Ishikawa (cell line): ENCODE results near the gene TRIM44.

Source experiments
- CEBPB ChIP-seq: IDR thresholded peaks from 2 replicates; pipeline ENCODE4 v1.6.1; 2012
- CREB1 ChIP-seq: IDR thresholded peaks from 2 replicates; pipeline ENCODE4 v1.6.1; 2012; ENCODE audit warnings: low read depth
- EGR1 ChIP-seq: IDR thresholded peaks from 2 replicates; pipeline ENCODE4 v1.6.1; 2012
- EP300 ChIP-seq: IDR thresholded peaks from 2 replicates; pipeline ENCODE4 v1.6.1; 2012; ENCODE audit warnings: borderline replicate concordance
- FOXM1 ChIP-seq: IDR thresholded peaks from 2 replicates; pipeline ENCODE4 v1.6.1; 2012; ENCODE audit warnings: low read depth, borderline replicate concordance
- NFIC ChIP-seq: IDR thresholded peaks from 2 replicates; pipeline ENCODE4 v1.6.1; 2012
- RAD21 ChIP-seq: IDR thresholded peaks from 2 replicates; pipeline ENCODE4 v1.6.1; 2012; ENCODE audit warnings: low read depth
- TAF1 ChIP-seq: IDR thresholded peaks from 2 replicates; pipeline ENCODE4 v1.6.1; 2012; ENCODE audit warnings: low read depth, mild to moderate bottlenecking
- TCF12 ChIP-seq: IDR thresholded peaks from 2 replicates; pipeline ENCODE4 v1.6.1; 2012; ENCODE audit warnings: low read depth
- TEAD4 ChIP-seq: IDR thresholded peaks from 2 replicates; pipeline ENCODE4 v1.6.1; 2012
- YY1 ChIP-seq: IDR thresholded peaks from 2 replicates; pipeline ENCODE4 v1.6.1; 2012; ENCODE audit warnings: low read depth
- ZBTB7A ChIP-seq: IDR thresholded peaks from 2 replicates; pipeline ENCODE4 v1.6.1; 2012; ENCODE audit warnings: low read depth
- TF ChIP-seq, protein P1 (sequence below): IDR thresholded peaks from 2 replicates; pipeline ENCODE4 v1.6.1; 2012
- TF ChIP-seq, protein P2 (sequence below): IDR thresholded peaks from 2 replicates; pipeline ENCODE4 v1.6.1; 2012; ENCODE audit warnings: low read depth, mild to moderate bottlenecking
- TF ChIP-seq, protein P3 (sequence below): IDR thresholded peaks from 2 replicates; pipeline ENCODE4 v1.6.1; 2012

Gene TRIM44

DNA sequence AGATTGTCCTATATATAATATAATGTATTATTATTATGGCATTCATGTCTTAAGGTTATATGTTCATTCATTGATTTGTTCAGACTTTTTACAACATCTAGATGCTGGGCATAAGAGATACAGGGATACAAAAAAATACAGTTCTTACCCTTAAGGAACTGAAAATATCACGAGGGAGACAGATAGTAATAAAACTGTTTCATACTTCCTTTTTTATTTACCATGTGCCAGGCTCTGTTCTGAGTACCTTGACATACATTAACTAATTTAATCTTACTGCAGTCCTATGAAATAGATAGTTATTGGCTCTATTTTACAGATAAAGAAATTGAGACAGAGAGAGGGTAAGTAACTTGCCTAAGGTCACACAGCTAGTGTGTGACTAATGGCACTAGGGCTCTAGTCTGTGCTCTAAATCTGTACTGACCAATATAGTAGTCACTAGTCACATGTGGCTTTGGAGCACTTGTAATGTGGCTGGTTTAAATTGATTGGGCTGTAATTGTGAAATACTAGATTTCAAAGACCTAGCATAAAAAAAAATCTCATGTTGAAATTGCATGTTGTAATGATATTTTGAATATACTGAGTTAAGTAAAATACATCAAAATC, 21.3 kb downstream of the TRIM44 start:
- TF ChIP-seq TCF12 (no peak), TAF1 (no peak), CREB1 (no peak), NFIC (no peak), RAD21 (no peak)
- TF ChIP-seq, protein P1, sequence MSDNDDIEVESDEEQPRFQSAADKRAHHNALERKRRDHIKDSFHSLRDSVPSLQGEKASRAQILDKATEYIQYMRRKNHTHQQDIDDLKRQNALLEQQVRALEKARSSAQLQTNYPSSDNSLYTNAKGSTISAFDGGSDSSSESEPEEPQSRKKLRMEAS = no peak

DNA sequence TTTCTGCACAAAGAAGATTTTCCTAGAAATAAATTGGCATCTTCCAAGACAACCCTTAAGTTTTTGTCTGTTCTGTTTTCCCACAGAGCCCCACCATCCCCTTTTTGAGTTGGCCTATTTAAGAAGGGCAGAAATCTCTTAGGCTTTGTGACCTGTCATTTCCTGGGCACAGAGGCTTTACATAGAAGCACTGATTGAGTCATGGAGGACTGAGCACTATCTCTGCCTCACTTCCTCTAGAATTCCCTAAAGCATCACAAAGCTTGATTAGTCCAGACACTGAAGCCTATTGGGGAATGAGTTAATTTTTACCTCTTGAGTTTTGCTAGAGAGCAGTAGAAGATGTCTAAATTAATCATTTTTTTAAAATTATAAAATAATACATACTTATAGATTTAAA, 25.4 kb downstream of the TRIM44 start:
- TF ChIP-seq, protein P2, sequence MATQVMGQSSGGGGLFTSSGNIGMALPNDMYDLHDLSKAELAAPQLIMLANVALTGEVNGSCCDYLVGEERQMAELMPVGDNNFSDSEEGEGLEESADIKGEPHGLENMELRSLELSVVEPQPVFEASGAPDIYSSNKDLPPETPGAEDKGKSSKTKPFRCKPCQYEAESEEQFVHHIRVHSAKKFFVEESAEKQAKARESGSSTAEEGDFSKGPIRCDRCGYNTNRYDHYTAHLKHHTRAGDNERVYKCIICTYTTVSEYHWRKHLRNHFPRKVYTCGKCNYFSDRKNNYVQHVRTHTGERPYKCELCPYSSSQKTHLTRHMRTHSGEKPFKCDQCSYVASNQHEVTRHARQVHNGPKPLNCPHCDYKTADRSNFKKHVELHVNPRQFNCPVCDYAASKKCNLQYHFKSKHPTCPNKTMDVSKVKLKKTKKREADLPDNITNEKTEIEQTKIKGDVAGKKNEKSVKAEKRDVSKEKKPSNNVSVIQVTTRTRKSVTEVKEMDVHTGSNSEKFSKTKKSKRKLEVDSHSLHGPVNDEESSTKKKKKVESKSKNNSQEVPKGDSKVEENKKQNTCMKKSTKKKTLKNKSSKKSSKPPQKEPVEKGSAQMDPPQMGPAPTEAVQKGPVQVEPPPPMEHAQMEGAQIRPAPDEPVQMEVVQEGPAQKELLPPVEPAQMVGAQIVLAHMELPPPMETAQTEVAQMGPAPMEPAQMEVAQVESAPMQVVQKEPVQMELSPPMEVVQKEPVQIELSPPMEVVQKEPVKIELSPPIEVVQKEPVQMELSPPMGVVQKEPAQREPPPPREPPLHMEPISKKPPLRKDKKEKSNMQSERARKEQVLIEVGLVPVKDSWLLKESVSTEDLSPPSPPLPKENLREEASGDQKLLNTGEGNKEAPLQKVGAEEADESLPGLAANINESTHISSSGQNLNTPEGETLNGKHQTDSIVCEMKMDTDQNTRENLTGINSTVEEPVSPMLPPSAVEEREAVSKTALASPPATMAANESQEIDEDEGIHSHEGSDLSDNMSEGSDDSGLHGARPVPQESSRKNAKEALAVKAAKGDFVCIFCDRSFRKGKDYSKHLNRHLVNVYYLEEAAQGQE = no peak
- TF ChIP-seq ZBTB7A (no peak), CREB1 (no peak), TCF12 (no peak), RAD21 (no peak), TAF1 (no peak), EP300 (no peak), TEAD4 (no peak), YY1 (no peak), EGR1 (no peak), NFIC (no peak), CEBPB (no peak), FOXM1 (no peak)
- TF ChIP-seq, protein P1 = no peak
- TF ChIP-seq, protein P3, sequence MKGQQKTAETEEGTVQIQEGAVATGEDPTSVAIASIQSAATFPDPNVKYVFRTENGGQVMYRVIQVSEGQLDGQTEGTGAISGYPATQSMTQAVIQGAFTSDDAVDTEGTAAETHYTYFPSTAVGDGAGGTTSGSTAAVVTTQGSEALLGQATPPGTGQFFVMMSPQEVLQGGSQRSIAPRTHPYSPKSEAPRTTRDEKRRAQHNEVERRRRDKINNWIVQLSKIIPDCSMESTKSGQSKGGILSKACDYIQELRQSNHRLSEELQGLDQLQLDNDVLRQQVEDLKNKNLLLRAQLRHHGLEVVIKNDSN = no peak

DNA sequence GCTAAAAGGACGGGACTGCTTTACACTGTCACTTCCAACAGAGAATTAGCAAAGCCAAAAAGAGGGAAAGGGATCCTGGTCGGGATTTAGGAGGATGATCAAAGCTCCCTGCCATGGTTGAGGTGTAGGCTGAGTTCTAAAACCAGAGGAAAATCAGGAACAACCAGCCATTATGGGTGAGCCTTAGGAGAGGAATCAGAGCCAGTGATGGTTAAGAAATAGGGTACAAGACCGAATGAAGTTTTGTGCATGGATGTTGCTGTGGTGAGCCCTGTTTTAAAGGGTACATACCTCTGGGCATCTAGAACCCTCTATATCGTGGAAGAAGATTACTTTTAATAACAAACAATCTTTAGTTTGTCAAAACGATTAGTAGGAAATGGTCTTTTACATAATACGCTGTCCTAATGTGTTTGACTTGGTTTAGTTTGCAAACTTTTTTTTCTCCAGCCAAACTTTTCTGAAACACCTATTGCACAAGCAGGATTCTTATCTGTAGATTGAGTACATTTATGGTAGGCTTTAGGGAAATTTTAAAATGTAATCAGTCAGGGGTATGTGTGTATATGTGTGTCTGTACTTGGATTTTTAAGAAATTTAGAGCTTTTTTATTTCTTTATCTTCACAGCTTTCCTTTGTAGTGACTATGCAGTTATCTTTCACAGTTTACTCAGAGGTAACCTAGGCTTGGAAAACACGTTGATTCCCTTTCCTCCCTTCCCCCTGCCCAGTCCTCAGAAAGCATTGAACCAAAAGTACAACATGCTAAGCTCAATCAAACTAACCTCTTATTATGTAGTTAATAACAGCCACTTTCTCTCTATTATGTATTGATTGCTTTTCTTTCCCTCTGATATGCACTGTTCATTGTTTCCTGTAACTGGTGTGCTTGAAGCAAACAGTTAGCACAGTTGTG, 26.8 kb downstream of the TRIM44 start:
- no peak for TF ChIP-seq NFIC
- no peak for TF ChIP-seq TAF1
- TF ChIP-seq ZBTB7A = no peak
- TF ChIP-seq, protein P2 = no peak
- no peak for TF ChIP-seq CREB1
- TF ChIP-seq RAD21 = no peak
- TF ChIP-seq CEBPB = no peak
- no peak for TF ChIP-seq TEAD4
- TF ChIP-seq, protein P3 = no peak
- no peak for TF ChIP-seq YY1
- no peak for TF ChIP-seq TCF12
- no peak for TF ChIP-seq EGR1

DNA sequence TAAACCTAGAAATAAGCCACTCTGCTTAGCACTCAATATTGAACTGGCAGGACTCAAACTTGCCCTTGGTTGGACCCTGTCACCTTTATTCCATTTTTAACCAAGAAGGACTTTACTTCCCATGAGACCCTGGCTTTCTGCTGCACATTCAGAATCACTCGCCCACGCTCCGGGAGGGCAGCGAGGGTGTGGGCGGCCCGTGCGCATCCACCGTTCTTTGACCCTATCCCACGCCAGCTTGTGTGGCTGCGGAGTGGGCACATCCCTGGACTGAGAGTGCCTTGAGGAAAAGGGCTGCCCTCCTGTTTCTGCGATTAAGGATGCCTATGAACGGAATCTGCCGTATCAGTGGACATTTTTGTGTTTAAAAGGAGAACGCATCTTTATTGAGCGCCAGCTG, 39.6 kb downstream of the TRIM44 start:
- TF ChIP-seq, protein P2 = no peak
- TF ChIP-seq TEAD4 (no peak), CREB1 (no peak), YY1 (no peak)
